ENCODE measurements around the gene ZNF765. TPM values are rescaled to one million over a fixed set of nuclear protein-coding genes. Genes with fewer than 3 reads are reported as not detected.
"Not testable (repeated sequence)": the region's sequence is repeated elsewhere in the genome, so short reads cannot be mapped to it uniquely, and the experiment has no call there.

ZNF765 gene
- polyA plus RNA-seq: 10 to 100 TPM in 1 of 4 donors, 1 to 10 TPM in 3; 3.2 to 13.4 (median 3.5) TPM
- long read RNA-seq, donor 1, full-length matches to known transcripts: 4 of 4 reads
- long read RNA-seq, donor 1, partial matches to known transcripts: 0 of 4 reads
- long read RNA-seq, donor 1, other reads (novel, unspliced or antisense): 0 of 4 reads
- long read RNA-seq, donor 2: 0 reads
- long read RNA-seq, donor 3: 0 reads
- long read RNA-seq, donor 4: 0 reads
- long read RNA-seq, donor 5: 0 reads
- long read RNA-seq, donor 6, full-length matches to known transcripts: 2 of 2 reads
- long read RNA-seq, donor 6, partial matches to known transcripts: 0 of 2 reads
- long read RNA-seq, donor 6, other reads (novel, unspliced or antisense): 0 of 2 reads
- long read RNA-seq, donor 7, full-length matches to known transcripts: 4 of 4 reads
- long read RNA-seq, donor 7, partial matches to known transcripts: 0 of 4 reads
- long read RNA-seq, donor 7, other reads (novel, unspliced or antisense): 0 of 4 reads
- long read RNA-seq, donor 8: 0 reads
- long read RNA-seq, donor 9: 0 reads
- long read RNA-seq, donor 10, full-length matches to known transcripts: 3 of 3 reads
- long read RNA-seq, donor 10, partial matches to known transcripts: 0 of 3 reads
- long read RNA-seq, donor 10, other reads (novel, unspliced or antisense): 0 of 3 reads

DNA sequence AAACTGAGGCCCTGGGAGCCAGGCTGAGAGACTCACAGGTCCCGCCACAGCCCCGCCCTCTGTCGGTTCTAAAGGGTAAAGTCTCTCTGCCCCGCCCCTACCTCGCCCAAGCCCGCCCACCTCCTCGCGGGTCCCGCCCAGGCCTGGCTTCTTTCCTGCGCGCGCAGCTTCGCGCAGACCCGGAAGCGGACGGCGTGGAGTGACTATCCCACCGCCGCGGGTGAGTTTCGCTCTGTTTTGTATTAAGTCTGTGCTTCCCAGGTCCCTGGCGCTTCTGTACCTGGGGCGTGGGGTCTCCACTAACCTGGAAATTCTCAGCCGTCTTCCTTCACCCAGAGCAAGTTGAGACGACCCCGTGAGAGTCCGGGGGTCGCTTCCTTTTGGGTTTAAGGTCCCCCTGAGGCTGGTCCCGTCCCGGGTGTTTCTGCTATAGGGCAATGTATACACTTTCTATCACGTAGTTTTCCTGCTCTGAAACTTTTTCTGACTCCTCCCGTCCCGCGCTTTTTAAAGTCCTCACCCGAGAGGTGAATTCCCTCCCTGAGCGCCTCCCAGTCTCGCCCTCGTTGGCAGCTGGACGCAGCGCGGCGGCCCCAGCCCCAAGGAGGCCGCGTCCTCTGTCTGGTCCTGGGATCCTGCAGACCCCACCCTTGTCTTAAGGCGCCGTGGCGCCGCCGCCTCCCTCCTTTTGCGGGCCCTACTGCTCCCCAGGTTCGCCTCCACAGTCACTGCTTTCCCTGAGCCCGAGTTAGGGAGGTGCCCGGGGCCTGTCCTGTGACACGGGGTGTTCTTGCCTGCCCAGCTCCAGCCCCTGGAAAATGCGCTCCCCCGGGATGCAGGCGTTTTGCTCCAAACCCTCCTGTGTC is at the start of gene ZNF765:
Gene ZNF765 (plus strand): TSS at position 176 of the 866 bp plus-strand sequence. CDS start 2,867 bp downstream, outside the sequence.
- Histone ChIP-seq H3K27ac (ENCODE audit: low read depth in 1 of 3, low read length in 2 of 3) (peak within 1 kb of the TSS; percentile 47 to 91 (median 90)), H3K4me3 (ENCODE audit: low read depth in 1 of 3, low read length in 3 of 3) (peak within 1 kb of the TSS; percentile 76 to 86 (median 83)), H3K9me3 (ENCODE audit: control insufficient read depth in 2 of 2, insufficient read depth in 1 of 2, low read depth in 1 of 2, low read length in 1 of 2) (peaks cover 0 to 27% of the 10 kb centered on the region in 2 donors), H3K27me3 (ENCODE audit: control insufficient read depth in 3 of 3, insufficient read depth in 3 of 3, low read length in 3 of 3) (no peaks in the 10 kb centered on the region), H3K36me3 (ENCODE audit: control insufficient read depth in 3 of 3, insufficient read depth in 2 of 3, low read depth in 1 of 3, low read length in 3 of 3) (peaks cover 6 to 16% (median 12%) of the 10 kb centered on the region in 3 donors), H3K4me1 (ENCODE audit: control insufficient read depth in 3 of 3, insufficient read depth in 2 of 3, low read depth in 1 of 3, low read length in 2 of 3) (peaks cover 0 to 3% (median 0%) of the 10 kb centered on the region in 3 donors)
- DNase-seq (peak; percentile 95 to 96), FAIRE-seq (no peak)
- WGBS, 3 donors: 0 to 1% (median 0%) methylated on average over 58 of the region's 58 CpGs

DNA sequence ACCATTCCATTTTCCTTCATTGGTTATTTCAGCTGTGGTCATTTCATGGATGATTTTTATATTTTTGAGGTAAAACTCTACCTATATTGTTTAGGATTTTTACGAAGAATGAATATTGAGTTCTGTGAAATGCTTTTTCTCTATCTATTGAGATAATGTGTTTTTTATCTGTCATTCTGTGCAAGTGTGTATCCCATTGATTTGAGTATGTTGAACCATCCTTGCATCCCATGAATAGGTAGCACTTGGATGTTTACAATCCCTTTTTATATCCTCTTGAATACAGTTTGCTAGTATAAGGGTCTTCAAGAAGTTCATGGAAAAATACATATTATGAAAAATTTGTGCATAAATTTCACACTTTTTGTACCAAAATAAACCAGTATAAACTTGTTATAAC is 39.2 kb upstream of the ZNF765 start:
- no peak for DNase-seq
- no peak for FAIRE-seq
- no peak overlapping the region for H3K4me3 ChIP-seq (ENCODE audit: low read depth in 1 of 3, low read length in 3 of 3)

DNA sequence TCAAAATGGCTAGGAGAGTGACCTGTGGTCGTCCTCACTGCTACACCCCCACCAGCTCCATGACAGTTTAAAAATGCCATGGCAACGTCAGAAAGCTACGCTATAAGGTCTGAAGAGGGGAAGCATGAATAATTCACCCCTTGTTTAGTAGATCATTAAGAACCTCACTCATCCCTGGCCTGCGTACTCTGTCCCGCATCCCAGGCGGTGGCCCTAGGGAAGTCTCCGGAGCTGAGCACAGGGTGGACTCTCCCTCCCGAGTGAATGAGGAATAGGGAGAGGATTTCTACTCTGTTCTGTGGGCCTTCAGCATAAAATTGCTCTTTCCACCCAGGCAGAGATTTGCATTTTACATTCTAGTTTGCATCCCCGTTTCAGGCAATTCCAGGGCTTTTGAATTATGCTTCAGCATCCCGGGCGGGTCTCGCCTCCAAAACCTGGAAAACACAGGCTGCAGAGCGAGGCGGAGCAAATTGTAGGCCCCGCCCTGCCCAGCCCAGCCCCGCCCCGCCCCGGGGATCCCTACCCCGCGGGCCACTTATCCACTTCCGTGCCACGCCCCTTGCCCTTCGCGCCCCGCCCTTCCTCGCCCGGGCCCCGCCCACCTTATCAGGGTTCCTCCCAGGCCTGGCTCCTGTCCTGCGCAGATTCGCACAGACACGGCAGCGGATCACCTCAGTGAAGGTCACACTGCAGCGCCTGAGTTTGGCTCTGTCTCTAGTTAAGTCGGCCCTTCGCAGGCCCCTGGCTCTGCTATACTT is 36.9 kb upstream of the ZNF765 start:
- H3K4me1 ChIP-seq (ENCODE audit: control insufficient read depth in 3 of 3, insufficient read depth in 2 of 3, low read depth in 1 of 3, low read length in 2 of 3): no peaks in the 10 kb centered on the region
- H3K4me3 ChIP-seq (ENCODE audit: low read depth in 1 of 3, low read length in 3 of 3): no peak overlapping the region
- no peak overlapping the region for H3K27ac ChIP-seq (ENCODE audit: low read depth in 1 of 3, low read length in 2 of 3)
- H3K27me3 ChIP-seq (ENCODE audit: control insufficient read depth in 3 of 3, insufficient read depth in 3 of 3, low read length in 3 of 3): no peaks in the 10 kb centered on the region
- peaks cover 2 to 41% of the 10 kb centered on the region in 2 donors for H3K9me3 ChIP-seq (ENCODE audit: control insufficient read depth in 2 of 2, insufficient read depth in 1 of 2, low read depth in 1 of 2, low read length in 1 of 2)
- H3K36me3 ChIP-seq (ENCODE audit: control insufficient read depth in 3 of 3, insufficient read depth in 2 of 3, low read depth in 1 of 3, low read length in 3 of 3): peaks cover 0 to 2% (median 0%) of the 10 kb centered on the region in 3 donors
- 66 to 75% (median 68%) methylated on average over 26 to 35 of the region's 35 CpGs for WGBS, 3 donors
- FAIRE-seq: no peak
- no peak for DNase-seq

More for the DNA sequence above, 39.2 kb upstream of the ZNF765 start:
- Histone ChIP-seq H3K27ac (ENCODE audit: low read depth in 1 of 3, low read length in 2 of 3) (no peak overlapping the region), H3K4me1 (ENCODE audit: control insufficient read depth in 3 of 3, insufficient read depth in 2 of 3, low read depth in 1 of 3, low read length in 2 of 3) (no peaks in the 10 kb centered on the region), H3K27me3 (ENCODE audit: control insufficient read depth in 3 of 3, insufficient read depth in 3 of 3, low read length in 3 of 3) (no peaks in the 10 kb centered on the region), H3K36me3 (ENCODE audit: control insufficient read depth in 3 of 3, insufficient read depth in 2 of 3, low read depth in 1 of 3, low read length in 3 of 3) (peaks cover 2 to 9% (median 7%) of the 10 kb centered on the region in 3 donors), H3K9me3 (ENCODE audit: control insufficient read depth in 2 of 2, insufficient read depth in 1 of 2, low read depth in 1 of 2, low read length in 1 of 2) (peaks cover 3 to 49% of the 10 kb centered on the region in 2 donors)
- WGBS, 3 donors: 96 to 100% (median 98%) methylated on average over 1 of the region's 1 CpG

DNA sequence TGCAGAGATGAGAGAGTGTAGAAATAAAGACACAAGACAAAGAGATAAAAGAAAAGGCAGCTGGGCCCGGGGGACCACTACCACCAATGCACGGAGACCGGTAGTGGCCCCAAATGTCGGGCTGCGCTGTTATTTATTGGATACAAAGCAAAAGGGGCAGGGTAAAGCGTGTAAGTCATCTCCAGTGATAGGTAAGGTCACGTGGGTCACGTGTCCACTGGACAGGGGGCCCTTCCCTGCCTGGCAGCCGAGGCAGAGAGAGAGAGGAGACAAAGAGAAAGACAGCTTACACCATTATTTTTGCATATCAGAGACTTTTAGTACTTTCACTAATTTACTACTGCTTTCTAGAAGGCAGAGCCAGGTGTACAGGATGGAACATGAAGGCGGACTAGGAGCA is 34.9 kb upstream of the ZNF765 start:
- not testable (repeated sequence) for H3K4me1 ChIP-seq (ENCODE audit: control insufficient read depth in 3 of 3, insufficient read depth in 2 of 3, low read depth in 1 of 3, low read length in 2 of 3); DNase-seq; H3K27me3 ChIP-seq (ENCODE audit: control insufficient read depth in 3 of 3, insufficient read depth in 3 of 3, low read length in 3 of 3); H3K4me3 ChIP-seq (ENCODE audit: low read depth in 1 of 3, low read length in 3 of 3); H3K36me3 ChIP-seq (ENCODE audit: control insufficient read depth in 3 of 3, insufficient read depth in 2 of 3, low read depth in 1 of 3, low read length in 3 of 3); FAIRE-seq; H3K27ac ChIP-seq (ENCODE audit: low read depth in 1 of 3, low read length in 2 of 3)
- H3K9me3 ChIP-seq (ENCODE audit: control insufficient read depth in 2 of 2, insufficient read depth in 1 of 2, low read depth in 1 of 2, low read length in 1 of 2): peaks cover 2 to 32% of the 10 kb centered on the region in 2 donors
- WGBS, 3 donors: 59 to 91% (median 91%) methylated on average over 3 to 10 of the region's 10 CpGs

DNA sequence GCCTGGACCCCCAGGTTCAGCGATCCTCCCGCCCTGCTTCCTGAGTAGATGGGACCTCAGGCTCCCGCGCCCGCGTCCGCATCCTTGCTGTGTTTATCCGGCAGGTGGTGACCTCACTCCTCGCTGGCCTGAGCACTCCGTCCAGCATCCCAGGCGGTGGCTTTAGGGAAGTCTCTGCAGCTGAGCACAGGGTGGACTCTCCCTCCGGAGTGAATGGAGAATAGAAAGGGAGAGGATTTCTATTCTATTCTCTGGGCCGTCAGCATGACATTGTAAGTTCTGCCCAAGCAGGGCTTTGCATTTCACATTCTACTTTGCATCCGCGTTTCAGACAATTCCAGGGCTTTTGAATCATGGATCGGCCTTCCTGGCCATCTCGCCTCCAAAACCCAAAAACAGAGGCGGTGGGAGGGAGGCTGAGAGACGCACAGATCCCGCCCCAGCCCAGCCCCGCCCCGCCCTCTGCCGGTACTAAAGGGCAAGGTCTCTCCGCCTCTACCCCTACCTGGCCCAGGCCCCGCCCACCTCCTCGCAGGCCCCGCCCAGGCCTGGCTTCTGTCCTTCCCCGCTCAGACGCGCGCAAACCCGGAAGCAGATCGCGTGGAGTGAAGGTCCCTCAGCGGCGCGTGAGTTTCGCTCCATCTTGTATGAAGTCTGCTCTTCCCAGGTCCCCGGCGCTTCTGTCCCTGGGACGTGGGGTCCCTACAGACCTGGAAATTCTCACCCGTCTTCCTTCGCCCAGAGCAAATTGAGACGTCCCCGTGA is 29.6 kb upstream of the ZNF765 start, which contains the start of gene ZNF525:
Gene ZNF525 (plus strand): TSS at position 572 of the 765 bp plus-strand sequence. CDS start 6,577 bp downstream, outside the sequence.
- FAIRE-seq (no peak), DNase-seq (peak; percentile 95 to 97)
- Histone ChIP-seq H3K27me3 (ENCODE audit: control insufficient read depth in 3 of 3, insufficient read depth in 3 of 3, low read length in 3 of 3) (no peaks in the 10 kb centered on the region), H3K36me3 (ENCODE audit: control insufficient read depth in 3 of 3, insufficient read depth in 2 of 3, low read depth in 1 of 3, low read length in 3 of 3) (no peaks in the 10 kb centered on the region), H3K4me1 (ENCODE audit: control insufficient read depth in 3 of 3, insufficient read depth in 2 of 3, low read depth in 1 of 3, low read length in 2 of 3) (peaks cover 0 to 7% (median 0%) of the 10 kb centered on the region in 3 donors), H3K27ac (ENCODE audit: low read depth in 1 of 3, low read length in 2 of 3) (peak within 1 kb of the TSS in 2 of 3 donors; percentile 76 to 93), H3K9me3 (ENCODE audit: control insufficient read depth in 2 of 2, insufficient read depth in 1 of 2, low read depth in 1 of 2, low read length in 1 of 2) (peaks cover 0 to 3% of the 10 kb centered on the region in 2 donors), H3K4me3 (ENCODE audit: low read depth in 1 of 3, low read length in 3 of 3) (peak within 1 kb of the TSS; percentile 60 to 71 (median 66))
- 1 to 5% (median 3%) methylated on average over 33 to 45 of the region's 45 CpGs for WGBS, 3 donors

DNA sequence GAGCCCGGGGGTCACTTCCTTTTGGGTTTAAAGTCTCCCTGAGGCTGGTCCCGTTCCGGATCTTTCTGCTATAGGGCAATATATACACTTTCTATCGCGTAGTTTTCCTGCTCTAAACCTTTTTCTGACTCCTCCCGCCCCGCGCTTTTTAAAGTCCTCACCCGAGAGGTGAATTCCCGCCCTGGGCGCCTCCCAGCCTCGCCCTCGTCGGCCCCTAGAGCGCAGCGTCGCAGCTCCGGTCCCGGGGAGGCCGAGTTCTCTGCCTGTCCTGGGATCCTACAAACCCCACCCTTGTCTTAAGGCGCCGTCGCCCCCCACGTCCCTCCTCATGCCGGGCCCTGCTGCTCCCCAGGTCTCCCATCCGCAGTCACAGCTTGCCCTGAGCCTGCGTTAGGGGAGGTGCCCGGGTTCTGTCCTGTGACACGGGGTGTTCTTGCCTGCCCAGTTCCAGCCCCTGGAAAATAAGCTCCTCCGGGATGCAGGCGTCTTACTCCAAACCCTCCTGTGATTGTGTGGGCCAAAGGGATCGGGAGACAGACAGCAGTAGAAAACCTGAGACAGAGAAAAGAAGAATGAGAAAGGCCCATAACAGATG is 29.0 kb upstream of the ZNF765 start:
- no peak for DNase-seq

DNA sequence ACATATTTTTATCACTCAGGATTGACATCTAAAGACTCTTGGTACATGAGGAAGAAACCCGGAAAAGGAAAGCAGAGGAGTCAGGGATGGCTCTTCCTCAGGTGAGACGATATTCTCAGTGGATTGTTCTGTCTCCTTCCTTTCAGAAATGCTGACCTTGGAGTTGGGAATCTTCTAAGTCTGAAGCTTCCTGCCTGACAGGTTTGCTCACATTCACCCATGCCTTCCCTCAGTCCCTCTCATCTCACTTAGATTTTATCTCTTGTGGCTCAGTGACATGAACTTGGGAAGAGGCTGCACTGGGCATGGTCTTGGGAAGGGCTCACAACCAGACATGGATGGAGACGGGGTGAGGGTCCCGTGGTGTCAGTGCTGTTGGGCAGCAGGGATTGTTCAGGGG is 22.8 kb upstream of the ZNF765 start:
- H3K9me3 ChIP-seq (ENCODE audit: control insufficient read depth in 2 of 2, insufficient read depth in 1 of 2, low read depth in 1 of 2, low read length in 1 of 2): peaks cover 0 to 14% of the 10 kb centered on the region in 2 donors
- DNase-seq (no peak), FAIRE-seq (no peak)
- WGBS, 3 donors: 88 to 97% (median 96%) methylated on average over 4 of the region's 4 CpGs
- H3K27me3 ChIP-seq (ENCODE audit: control insufficient read depth in 3 of 3, insufficient read depth in 3 of 3, low read length in 3 of 3): no peaks in the 10 kb centered on the region
- no peaks in the 10 kb centered on the region for H3K4me1 ChIP-seq (ENCODE audit: control insufficient read depth in 3 of 3, insufficient read depth in 2 of 3, low read depth in 1 of 3, low read length in 2 of 3)
- H3K4me3 ChIP-seq (ENCODE audit: low read depth in 1 of 3, low read length in 3 of 3): no peak overlapping the region
- peaks cover 0 to 34% (median 5%) of the 10 kb centered on the region in 3 donors for H3K36me3 ChIP-seq (ENCODE audit: control insufficient read depth in 3 of 3, insufficient read depth in 2 of 3, low read depth in 1 of 3, low read length in 3 of 3)
- H3K27ac ChIP-seq (ENCODE audit: low read depth in 1 of 3, low read length in 2 of 3): no peak overlapping the region

More for the DNA sequence above, 29.0 kb upstream of the ZNF765 start:
- H3K27me3 ChIP-seq (ENCODE audit: control insufficient read depth in 3 of 3, insufficient read depth in 3 of 3, low read length in 3 of 3): no peaks in the 10 kb centered on the region
- H3K9me3 ChIP-seq (ENCODE audit: control insufficient read depth in 2 of 2, insufficient read depth in 1 of 2, low read depth in 1 of 2, low read length in 1 of 2): peaks cover 0 to 3% of the 10 kb centered on the region in 2 donors
- peaks cover 0 to 2% (median 0%) of the 10 kb centered on the region in 3 donors for H3K36me3 ChIP-seq (ENCODE audit: control insufficient read depth in 3 of 3, insufficient read depth in 2 of 3, low read depth in 1 of 3, low read length in 3 of 3)
- FAIRE-seq: no peak
- H3K27ac ChIP-seq (ENCODE audit: low read depth in 1 of 3, low read length in 2 of 3): peak overlapping the region in 2 of 3 donors; percentile 76 to 93
- H3K4me3 ChIP-seq (ENCODE audit: low read depth in 1 of 3, low read length in 3 of 3): peak overlapping the region; percentile 60 to 71 (median 66)
- peaks cover 0 to 7% (median 0%) of the 10 kb centered on the region in 3 donors for H3K4me1 ChIP-seq (ENCODE audit: control insufficient read depth in 3 of 3, insufficient read depth in 2 of 3, low read depth in 1 of 3, low read length in 2 of 3)
- WGBS, 3 donors: 0 to 1% (median 1%) methylated on average over 20 to 32 of the region's 32 CpGs
